GM13977 (cell line): ENCODE measurements around the gene COMMD1.
A peak's percentile ranks its signal among the peaks of the same experiment; 100 is the strongest.
"Not testable (repeated sequence)": the region's sequence is repeated elsewhere in the genome, so short reads cannot be mapped to it uniquely, and the experiment has no call there.

Experiments
- DNase-seq: peaks from one replicate; pipeline ENCODE4 v3.0.0; 2012; ENCODE audit warnings: low spot score
- in situ Hi-C: fragments of 300-500 bp; cut with MboI; formaldehyde crosslinking; loops from one replicate; pipeline ENCODE4 v1.12.0; 2022; ENCODE audit warnings: low sequenced_read_pairs, low pct_unique_long_range_greater_than_20kb, mixed read lengths, inconsistent platforms; ENCODE audit not compliant: unreplicated experiment
- TF ChIP-seq, protein P1 (sequence below): IDR thresholded peaks from 2 replicates; pipeline ENCODE4 v1.5.1; 2012; ENCODE audit warnings: mild to moderate bottlenecking, control low read depth; ENCODE audit not compliant: insufficient read depth; ENCODE audit errors: extremely low read depth, missing control alignments

The COMMD1 gene

DNA sequence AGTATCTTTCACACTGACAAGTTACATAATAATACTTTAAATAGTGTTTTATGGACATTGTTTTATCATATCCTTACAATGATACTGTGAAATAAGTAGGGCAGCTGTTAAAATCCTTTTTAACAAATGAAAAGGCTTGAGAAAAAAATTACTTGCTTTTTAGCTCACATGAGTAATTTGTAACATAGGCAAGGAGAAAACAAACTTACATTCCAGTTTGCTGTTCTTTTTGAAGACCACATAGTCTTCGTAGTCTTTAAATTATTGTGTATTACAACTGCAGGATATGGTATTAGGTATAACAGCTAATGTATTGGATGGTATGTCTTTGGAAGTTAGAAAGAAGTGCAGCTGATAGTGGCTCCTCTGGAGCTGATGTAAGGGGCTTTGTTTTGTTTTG, 130.8 kb downstream of the COMMD1 start:
- in situ Hi-C loops = no loop called here
- TF ChIP-seq, protein P1, sequence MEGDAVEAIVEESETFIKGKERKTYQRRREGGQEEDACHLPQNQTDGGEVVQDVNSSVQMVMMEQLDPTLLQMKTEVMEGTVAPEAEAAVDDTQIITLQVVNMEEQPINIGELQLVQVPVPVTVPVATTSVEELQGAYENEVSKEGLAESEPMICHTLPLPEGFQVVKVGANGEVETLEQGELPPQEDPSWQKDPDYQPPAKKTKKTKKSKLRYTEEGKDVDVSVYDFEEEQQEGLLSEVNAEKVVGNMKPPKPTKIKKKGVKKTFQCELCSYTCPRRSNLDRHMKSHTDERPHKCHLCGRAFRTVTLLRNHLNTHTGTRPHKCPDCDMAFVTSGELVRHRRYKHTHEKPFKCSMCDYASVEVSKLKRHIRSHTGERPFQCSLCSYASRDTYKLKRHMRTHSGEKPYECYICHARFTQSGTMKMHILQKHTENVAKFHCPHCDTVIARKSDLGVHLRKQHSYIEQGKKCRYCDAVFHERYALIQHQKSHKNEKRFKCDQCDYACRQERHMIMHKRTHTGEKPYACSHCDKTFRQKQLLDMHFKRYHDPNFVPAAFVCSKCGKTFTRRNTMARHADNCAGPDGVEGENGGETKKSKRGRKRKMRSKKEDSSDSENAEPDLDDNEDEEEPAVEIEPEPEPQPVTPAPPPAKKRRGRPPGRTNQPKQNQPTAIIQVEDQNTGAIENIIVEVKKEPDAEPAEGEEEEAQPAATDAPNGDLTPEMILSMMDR = no peak
- DNase-seq = no peak

DNA sequence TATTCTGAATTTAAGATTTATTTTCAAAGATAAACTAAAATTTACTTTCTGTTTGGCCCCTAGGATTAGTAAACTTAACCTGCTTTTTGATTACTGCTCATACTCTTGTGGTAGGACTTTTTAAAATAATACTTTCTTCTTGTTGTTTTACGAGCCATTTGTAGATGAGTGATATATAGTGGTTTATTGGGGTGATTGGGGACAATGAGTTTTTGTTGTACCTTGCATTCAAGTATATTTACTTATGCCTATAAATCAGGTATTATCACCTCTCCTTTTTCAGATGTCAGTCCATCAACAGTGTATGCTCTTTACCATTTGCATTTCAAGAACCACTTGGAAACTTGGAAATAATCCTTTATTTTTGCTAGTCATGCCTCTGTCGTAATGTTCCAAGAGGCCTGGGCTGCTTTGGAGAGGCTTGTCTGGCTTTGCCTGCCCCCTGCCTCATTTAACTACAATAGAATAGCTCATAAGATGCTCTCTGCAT, 131.3 kb downstream of the COMMD1 start:
- DNase-seq = no peak
- in situ Hi-C loops = no loop called here
- TF ChIP-seq, protein P1 = no peak

DNA sequence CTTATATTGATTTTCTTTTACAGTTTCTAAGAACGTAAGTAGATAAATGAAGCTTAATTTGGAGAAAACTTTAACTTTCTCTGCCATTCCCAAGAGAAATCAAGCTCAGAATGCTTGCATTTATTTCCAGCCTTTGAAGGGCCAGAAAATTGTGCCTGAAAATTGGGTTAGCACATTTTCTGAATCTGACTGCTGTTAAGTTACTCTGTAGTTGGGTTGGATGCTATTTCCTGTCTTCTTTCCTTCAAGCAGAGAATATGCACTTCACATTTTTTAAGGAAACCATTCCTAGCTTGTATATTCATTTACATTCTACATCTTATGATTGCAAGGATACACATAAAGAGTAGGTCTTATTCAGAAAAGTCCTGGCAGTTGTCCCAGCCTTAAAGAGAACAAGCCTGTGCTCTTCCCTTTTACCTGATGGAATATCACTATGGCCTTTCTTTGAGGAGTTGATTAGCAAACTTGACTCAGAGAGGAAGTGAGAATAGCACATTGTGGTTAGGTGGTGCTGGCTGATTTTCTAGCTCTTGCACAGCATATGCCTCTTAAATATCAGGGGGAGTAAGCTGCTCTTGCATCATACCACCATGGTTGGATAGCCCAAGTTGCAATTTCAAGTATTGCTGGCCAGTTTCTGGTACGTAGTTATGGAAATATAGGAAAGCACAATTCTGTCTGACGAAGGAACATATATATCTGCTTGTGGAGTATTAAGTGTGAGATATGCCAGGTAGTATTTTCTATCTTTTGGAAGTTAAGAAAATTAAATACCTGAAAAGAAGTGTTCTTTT, 133.7 kb downstream of the COMMD1 start:
- TF ChIP-seq, protein P1 = no peak
- DNase-seq = peak; percentile 88
- in situ Hi-C loops = no loop called here

- DNase-seq = no peak
- TF ChIP-seq, protein P1 = no peak
- in situ Hi-C loops = no loop called here
These were observed 135.5 kb downstream of the COMMD1 start for GRCh38 chr2:62040926-62041325.

GRCh38 chr2:62041701-62042385, 136.4 kb downstream of the COMMD1 start:
- DNase-seq, in situ Hi-C loops: not testable (repeated sequence)

DNA sequence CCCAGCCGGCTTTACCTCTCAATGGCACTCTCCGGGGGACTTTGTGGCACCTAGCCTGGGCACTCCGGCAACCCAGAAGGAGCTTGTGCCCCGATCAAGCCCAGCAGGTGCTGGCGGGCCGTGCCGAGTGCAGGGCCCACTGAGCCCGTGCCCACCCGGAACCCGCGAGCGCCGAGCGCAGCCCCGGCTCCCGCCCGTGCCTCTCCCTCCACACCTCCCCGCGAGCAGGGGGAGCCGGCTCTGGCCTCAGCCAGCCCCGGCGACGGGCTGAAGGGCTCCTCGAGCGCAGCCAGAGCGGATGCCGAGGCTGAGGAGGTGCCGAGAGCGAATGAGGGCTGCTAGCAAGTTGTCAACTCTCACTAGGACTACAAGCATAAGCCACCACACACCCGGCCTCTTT, 136.9 kb downstream of the COMMD1 start:
- DNase-seq = no peak
- in situ Hi-C loops = no loop called here
- TF ChIP-seq, protein P1 = no peak

- DNase-seq = no peak
- TF ChIP-seq, protein P1 = no peak
- in situ Hi-C loops = no loop called here
These were observed 137.5 kb downstream of the COMMD1 start for GRCh38 chr2:62042944-62043343.
